Retinal pigment epithelial cell (primary cell): ENCODE data around the gene IMMT.

ENCODE experiments used
- DNase-seq: peaks from one replicate; pipeline ENCODE4 v3.0.0-alpha.2; 2010; ENCODE audit warnings: low read depth
- H3K4me3 ChIP-seq: 2 replicates; pipeline ENCODE4 v1.5.1; 2011; ENCODE audit warnings: mild to moderate bottlenecking, low read length, control low read depth, moderate library complexity
- CTCF ChIP-seq: conservative IDR thresholded peaks from 2 replicates; pipeline ENCODE4 v1.5.1; 2011; ENCODE audit warnings: low read depth, low read length, control low read depth, inconsistent platforms

Gene IMMT

GRCh38 chr2:86185517-86186212 is 9.6 kb downstream of the IMMT start:
- no peak for TF ChIP-seq CTCF
- H3K4me3 ChIP-seq = no peak overlapping the region
- no peak for DNase-seq

GRCh38 chr2:86176597-86176996 is 18.7 kb downstream of the IMMT start:
- no peak for DNase-seq
- TF ChIP-seq CTCF = no peak
- H3K4me3 ChIP-seq = no peak overlapping the region

GRCh38 chr2:86175828-86176227 is 19.4 kb downstream of the IMMT start:
- no peak for DNase-seq
- no peak for TF ChIP-seq CTCF
- no peak overlapping the region for H3K4me3 ChIP-seq

- TF ChIP-seq CTCF = no peak
- no peak for DNase-seq
- H3K4me3 ChIP-seq = no peak overlapping the region
These were observed 20.8 kb downstream of the IMMT start for GRCh38 chr2:86174445-86174844.

- no peak for TF ChIP-seq CTCF
- no peak overlapping the region for H3K4me3 ChIP-seq
- no peak for DNase-seq
These were observed 22.7 kb downstream of the IMMT start for GRCh38 chr2:86172610-86173009.

- DNase-seq = no peak
- no peak overlapping the region for H3K4me3 ChIP-seq
- TF ChIP-seq CTCF = no peak
These were observed 24.0 kb downstream of the IMMT start for GRCh38 chr2:86171295-86171694.

GRCh38 chr2:86170449-86170848 is 24.8 kb downstream of the IMMT start:
- H3K4me3 ChIP-seq = no peak overlapping the region
- no peak for DNase-seq
- TF ChIP-seq CTCF = no peak
